HG02970 (cell line): ENCODE data around the gene MED12L.
"Not testable (repeated sequence)": the region's sequence is repeated elsewhere in the genome, so short reads cannot be mapped to it uniquely, and the experiment has no call there.

ENCODE experiments used
- ATAC-seq: cut with Tn5 transposase; IDR thresholded peaks from one replicate; pipeline ENCODE4 v1.9.1; 2021; ENCODE audit warnings: mild to moderate bottlenecking, moderate library complexity, moderate number of reproducible peaks; ENCODE audit not compliant: unreplicated experiment, low FRiP score

MED12L gene

GRCh38 chr3:151085227-151085888, at the start of gene MED12L:
Gene MED12L (plus strand): TSS chr3:151085664. CDS start chr3:151086927, 1,263 bp downstream.
- ATAC-seq, result peak; percentile 64

DNA sequence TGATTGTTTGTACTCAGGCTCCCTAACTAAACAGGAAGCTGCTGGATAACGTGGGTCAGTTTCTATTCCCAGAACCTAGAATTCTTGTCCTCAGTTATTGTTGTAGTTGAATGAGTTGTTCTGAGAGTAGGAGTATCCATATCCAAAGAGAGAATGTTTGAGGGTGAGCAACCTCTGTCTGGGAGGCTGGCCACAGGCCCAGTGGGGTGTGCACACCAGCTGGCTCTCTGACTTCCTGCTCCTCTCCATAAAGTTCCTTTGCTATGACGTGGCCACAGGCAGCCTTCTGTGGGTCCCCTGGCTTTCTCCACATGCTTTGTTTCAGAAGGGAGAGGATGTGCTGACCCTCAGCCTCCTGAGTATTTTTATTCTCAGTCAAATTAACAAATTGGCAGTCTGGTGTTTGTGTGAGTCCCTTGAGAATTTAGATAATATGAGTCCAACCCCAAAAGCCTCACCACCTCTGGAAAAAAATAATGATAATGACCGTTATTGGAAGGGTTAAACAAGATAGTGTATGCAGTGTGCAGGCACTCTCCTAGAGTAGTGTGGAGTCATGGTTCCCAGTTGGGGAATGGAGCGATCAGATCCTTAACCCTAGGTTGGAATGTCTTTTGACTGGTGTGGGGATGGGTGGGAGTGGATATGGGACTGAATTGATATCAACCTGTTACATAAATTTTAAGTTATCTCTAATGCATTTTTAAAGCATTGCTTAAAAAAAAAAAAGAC, 47.6 kb upstream of the MED12L start:
- ATAC-seq, result no peak

- ATAC-seq, result no peak
Observed at GRCh38 chr3:151044706-151045105, 40.8 kb upstream of the MED12L start.

- no peak for ATAC-seq
Observed at GRCh38 chr3:151047636-151048035, 37.8 kb upstream of the MED12L start.

GRCh38 chr3:151051533-151051932, 33.9 kb upstream of the MED12L start:
- no peak for ATAC-seq

DNA sequence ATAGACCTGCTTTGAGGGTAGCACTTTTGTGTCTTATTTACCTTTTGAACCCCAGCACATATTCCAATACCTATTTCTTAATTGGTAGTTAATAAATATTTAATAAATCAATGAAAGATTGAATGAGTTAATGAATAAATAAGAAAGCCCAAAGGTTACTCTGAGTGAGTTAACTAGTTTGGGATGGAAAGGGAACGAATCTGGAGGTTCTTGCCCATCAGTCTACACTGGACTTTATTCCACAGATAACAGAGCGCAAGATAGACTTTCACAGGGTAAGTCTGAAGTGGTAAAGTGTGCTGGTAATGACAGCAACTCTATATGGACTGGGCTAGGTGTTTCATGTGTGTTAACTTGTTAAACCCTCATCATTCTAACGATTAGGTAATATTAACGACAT, 33.1 kb upstream of the MED12L start:
- no peak for ATAC-seq

- no peak for ATAC-seq
Observed at GRCh38 chr3:151052756-151053155, 32.7 kb upstream of the MED12L start.

DNA sequence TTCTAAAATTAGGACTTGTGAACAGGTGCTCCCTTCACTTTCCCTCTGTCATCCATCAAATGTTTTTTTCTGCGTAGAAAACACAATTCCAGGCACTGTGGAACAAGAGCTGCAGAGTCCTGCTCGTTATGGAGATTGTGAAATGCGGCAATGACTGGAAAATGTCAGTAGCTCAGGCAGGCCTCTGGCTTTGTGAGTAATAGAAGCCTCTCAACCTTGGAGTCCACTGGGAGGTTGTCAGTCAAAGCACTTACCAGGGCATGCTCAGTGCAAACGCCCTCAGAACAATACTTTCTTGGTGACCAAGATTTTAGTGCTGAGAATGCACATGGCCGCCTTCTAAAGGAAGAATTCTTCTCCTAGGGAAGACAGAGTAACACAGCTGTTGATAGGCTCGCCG, 26.7 kb upstream of the MED12L start:
- no peak for ATAC-seq

DNA sequence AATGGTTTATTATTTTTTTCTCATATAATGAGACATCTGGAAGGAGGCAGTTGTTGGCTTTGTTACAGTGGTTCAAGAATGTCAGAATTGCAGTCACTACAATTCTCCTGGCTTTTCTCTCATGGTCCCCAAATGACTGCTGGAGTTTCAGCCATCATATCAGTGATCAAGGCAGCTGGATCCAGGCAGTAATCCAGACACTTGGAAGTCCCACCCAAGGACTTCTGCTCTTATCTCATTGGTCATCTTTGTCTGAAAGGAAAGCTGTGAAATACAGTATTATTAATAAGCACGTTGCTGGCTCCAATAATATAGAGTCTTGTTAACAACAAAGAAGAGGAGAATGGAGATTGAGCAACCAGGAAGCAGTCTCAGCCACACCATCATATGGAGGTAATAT, 22.9 kb upstream of the MED12L start:
- ATAC-seq, result no peak

GRCh38 chr3:151067158-151067557, 18.3 kb upstream of the MED12L start:
- ATAC-seq, result no peak

DNA sequence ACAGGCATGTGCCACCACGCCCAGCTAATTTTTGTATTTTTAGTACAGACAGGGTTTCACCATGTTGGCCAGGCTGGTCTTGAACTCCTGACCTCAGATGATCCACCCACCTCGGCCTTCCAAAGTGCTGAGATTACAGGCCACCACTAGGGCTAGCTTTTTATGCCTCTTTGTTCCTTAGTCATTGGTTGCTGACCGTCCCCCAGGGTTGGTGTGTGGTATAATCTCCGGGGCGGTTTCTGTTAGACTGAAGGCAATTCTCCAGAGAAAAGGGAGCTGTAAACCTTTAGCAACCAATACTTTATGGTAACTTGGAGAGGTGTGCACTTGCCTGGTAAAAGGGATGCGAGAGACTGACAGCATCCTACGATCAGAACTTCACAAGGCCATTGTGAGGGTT, 12.6 kb upstream of the MED12L start:
- ATAC-seq, result not testable (repeated sequence)

GRCh38 chr3:151074256-151074655, 11.2 kb upstream of the MED12L start:
- no peak for ATAC-seq

- no peak for ATAC-seq
Observed at GRCh38 chr3:151075869-151076562, 9.4 kb upstream of the MED12L start.

GRCh38 chr3:151076626-151077025, 8.8 kb upstream of the MED12L start:
- no peak for ATAC-seq

DNA sequence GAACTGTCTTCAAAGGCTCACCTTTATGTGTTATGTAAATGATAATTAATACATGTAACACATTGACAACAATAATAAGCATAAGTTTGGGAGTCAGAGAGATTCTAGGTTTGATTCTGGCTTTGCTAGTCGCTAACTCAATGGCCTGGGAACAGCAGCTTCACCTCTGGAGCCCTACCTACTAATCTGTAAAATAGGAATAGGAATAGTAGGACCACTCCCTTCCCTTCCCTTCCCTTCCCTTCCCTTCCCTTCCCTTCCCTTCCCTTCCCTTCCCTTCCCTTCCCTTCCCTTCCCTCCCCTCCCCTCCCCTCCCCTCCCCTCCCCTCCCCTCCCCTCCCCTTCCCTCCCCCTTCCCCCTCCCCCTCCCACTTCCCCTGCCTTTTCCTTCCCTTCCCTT, 4.4 kb upstream of the MED12L start:
- not testable (repeated sequence) for ATAC-seq

DNA sequence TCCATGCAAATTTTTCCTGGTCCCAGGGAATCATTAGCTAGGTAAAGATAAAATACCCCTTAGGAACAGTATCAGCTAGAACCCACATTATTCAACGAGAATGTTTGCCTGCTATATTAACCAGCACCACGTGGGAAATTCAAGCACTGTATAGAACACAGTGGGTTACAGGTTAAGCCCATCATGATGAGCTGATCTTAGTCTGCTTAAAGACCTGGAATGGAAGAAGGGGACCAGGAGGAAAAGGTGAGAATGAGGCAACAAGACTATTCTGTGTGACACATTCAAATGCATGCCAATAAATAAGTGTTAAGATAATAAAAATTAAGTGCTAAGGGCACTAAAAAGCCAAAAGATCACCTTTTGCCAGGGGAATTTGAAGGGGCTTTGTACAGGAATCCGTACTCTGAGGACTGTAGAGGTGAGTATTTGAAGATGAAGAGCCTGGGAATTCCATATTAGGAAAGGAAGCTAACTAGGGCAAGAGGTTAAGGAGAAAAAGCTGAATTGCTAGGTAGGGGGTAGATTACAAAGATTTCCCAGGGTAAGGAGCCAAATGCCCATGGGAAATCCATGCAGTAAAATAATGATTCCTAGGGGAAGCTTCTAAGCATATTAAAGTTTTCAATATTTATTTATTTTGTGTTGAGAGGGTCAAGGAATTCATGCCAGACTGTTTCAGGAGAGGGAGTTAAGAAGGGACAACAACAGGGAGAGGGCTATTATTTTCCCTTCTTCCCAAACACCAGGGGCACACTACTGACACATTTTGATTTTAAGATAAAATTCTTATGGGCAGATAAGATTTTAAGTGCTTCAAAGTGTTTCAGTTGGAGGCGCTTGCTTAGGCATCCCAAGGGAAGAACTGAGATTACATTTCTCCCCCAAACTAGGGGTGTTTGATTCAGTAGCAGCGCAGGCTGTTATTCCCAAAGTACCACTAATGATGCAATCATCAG, 2.3 kb upstream of the MED12L start:
- ATAC-seq, result no peak

GRCh38 chr3:151084893-151085226, 604 bp upstream of the MED12L start:
- no peak for ATAC-seq

DNA sequence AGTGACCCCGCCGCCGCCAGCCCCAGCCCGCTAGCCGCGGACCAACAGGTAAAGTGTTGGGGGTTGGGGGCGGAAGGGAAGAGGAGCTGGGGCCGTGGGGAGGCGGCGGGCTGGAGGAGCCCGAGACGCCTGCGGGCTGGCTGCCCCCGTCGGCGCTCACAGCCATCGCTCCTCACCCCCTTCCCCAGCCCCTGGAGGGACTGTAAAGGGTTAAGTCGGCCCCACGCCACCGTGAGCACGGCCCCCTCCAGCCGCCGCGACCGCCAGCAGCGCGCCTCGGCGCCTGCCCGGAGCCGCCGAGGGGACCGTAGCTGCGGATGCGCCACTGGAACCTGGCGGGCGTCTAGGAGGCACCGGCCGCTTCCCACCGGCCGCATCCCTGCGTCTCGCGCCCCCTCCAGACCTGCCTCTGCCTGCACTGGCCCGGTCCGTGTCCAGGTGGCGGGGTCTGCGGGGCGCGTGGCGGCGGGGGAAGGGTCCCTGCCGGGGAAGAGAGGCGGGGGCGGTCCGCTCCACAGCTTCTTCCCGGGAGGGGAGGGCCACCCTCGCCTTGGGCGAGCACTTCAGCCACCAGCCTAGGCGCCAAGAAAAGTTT, 522 bp downstream of the MED12L start:
- peak; percentile 9 for ATAC-seq

- peak; percentile 52 for ATAC-seq
Observed at GRCh38 chr3:151086484-151087456, 1.3 kb downstream of the MED12L start.
